Activated CD4-positive, alpha-beta T cell treated with anti-CD3 and anti-CD28 coated beads for 36 hours (primary cell): ENCODE data around the gene PLEKHH3. TPM values are rescaled to one million over a fixed set of nuclear protein-coding genes. Genes with fewer than 3 reads are reported as not detected.

Experiments
- ATAC-seq: fragments of 200-7000 bp; cut with Tn5 transposase; one replicate; pipeline ENCODE4 v1.10.0; 2021; ENCODE audit warnings: mild to moderate bottlenecking, moderate library complexity
- CTCF ChIA-PET: fragments of 350-600 bp; sonication (Branson Sonifier 250); formaldehyde crosslinking; loops from one replicate; lab custom pipeline; 2021; ENCODE audit warnings: antibody characterized with exemption; lab: Charles Lee
- POLR2A ChIA-PET: fragments of 350-600 bp; sonication (Branson Sonifier 250); formaldehyde crosslinking; loops from one replicate; lab custom pipeline; 2021; ENCODE audit warnings: antibody characterized with exemption, inconsistent platforms; lab: Charles Lee
- DNase-seq: peaks from one replicate; pipeline ENCODE4 v3.0.0-alpha.2; 2020
- H3K27ac Mint-ChIP-seq: one replicate; pipeline ENCODE4 v1.8.0; 2021; ENCODE audit warnings: mixed read lengths
- H3K27me3 Mint-ChIP-seq: one replicate; pipeline ENCODE4 v1.8.0; 2021; ENCODE audit warnings: mixed read lengths
- H3K36me3 Mint-ChIP-seq: one replicate; pipeline ENCODE4 v1.8.0; 2021; ENCODE audit warnings: low read depth, mixed read lengths
- H3K4me1 Mint-ChIP-seq: one replicate; pipeline ENCODE4 v1.8.0; 2021; ENCODE audit warnings: mixed read lengths
- H3K4me3 Mint-ChIP-seq: one replicate; pipeline ENCODE4 v1.8.0; 2021; ENCODE audit warnings: mild to moderate bottlenecking, moderate library complexity, mixed read lengths
- H3K9me3 Mint-ChIP-seq: one replicate; pipeline ENCODE4 v1.8.0; 2021; ENCODE audit warnings: low read depth, mixed read lengths
- intact Hi-C, 2 experiments: fragments of 100-400 bp; cut with DNase I in 1 of 2; cut with micrococcal nuclease in 1 of 2; formaldehyde crosslinking; loops; one replicate each; pipeline versions ENCODE4 v1.14.2 to v1.15.1; 2022 to 2024; cut with DNase I, micrococcal nuclease
- total RNA-seq, 2 experiments: library from RNA; stranded (reverse); gene quantifications; one replicate each; pipeline ENCODE4 v1.2.3, GENCODE V29; 2021

PLEKHH3 gene
- total RNA-seq, 2 experiments from 2014 or later, result 0.73 to 0.97 TPM

DNA sequence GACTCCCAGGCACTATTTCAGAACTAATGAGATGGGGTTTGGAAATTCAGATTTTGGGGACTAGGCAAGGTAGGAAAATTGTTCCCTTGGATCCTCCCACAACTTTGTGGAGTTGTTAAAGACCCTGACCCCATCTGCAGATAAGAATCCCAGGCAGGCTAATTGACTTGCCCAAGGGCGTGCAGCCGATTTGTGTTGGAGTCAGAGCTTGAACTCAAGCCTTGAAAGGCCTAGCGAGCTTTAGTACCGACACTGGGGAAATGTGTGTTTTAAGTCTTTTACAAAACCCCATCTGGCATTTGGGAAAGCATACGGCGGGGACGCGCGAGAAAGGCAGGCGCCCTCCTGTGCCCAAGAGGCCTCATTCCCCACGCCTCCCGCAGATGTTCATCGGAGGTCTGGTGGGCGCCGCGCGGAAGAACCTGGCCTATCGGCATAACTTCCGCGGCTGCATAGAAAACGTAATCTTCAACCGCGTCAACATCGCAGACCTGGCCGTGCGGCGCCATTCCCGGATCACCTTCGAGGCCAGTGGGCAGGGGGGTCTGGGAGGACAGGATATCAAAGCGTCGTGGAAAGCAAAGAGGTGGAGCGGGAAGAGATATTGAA lies 9.8 kb upstream of the PLEKHH3 start:
- no peak for DNase-seq
- Mint-ChIP-seq H3K4me1 (peaks cover 17% of the 10 kb centered on the region), H3K27ac (no peak overlapping the region), H3K4me3 (no peak overlapping the region), H3K9me3 (no peaks in the 10 kb centered on the region), H3K27me3 (peaks cover 32% of the 10 kb centered on the region), H3K36me3 (peaks cover 2% of the 10 kb centered on the region)
- ATAC-seq, result no peak
- CTCF ChIA-PET, result interaction anchor here (0.7 kb wide), 1 partner anchor 38 kb away, joined by 3 read pairs; no protein-coding TSS in a partner anchor
- intact Hi-C loops, result no loop called here
- POLR2A ChIA-PET, result interaction anchor here (0.6 kb wide), 1 partner anchor 498 kb away, joined by 5 read pairs; no protein-coding TSS in a partner anchor

DNA sequence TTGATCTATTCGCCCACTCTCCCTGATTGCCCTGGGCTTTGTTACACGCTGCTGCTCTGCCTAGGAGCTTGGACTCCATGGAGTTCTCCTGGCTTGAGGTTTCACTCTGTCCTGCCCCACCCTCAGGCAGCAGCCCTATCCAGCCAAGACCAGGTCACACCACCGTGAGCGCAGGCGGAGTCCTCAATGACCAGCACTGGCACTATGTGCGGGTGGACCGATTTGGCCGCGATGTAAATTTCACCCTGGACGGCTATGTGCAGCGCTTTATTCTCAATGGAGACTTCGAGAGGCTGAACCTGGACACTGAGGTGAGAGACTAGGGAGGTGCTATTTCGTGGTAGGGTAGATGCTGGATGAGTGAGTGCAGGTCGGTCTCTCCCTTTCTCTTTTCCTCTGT lies 9.0 kb upstream of the PLEKHH3 start:
- Mint-ChIP-seq H3K4me3 (no peak overlapping the region), H3K4me1 (peaks cover 22% of the 10 kb centered on the region), H3K9me3 (no peaks in the 10 kb centered on the region), H3K36me3 (peaks cover 4% of the 10 kb centered on the region), H3K27me3 (peaks cover 37% of the 10 kb centered on the region), H3K27ac (no peak overlapping the region)
- ATAC-seq (no peak), DNase-seq (no peak)
- ChIA-PET POLR2A (no interaction called here), CTCF (interaction anchor here (1.3 kb wide), 1 partner anchor 13 kb away, joined by 4 read pairs; no protein-coding TSS in a partner anchor)
- intact Hi-C loops, result no loop called here

DNA sequence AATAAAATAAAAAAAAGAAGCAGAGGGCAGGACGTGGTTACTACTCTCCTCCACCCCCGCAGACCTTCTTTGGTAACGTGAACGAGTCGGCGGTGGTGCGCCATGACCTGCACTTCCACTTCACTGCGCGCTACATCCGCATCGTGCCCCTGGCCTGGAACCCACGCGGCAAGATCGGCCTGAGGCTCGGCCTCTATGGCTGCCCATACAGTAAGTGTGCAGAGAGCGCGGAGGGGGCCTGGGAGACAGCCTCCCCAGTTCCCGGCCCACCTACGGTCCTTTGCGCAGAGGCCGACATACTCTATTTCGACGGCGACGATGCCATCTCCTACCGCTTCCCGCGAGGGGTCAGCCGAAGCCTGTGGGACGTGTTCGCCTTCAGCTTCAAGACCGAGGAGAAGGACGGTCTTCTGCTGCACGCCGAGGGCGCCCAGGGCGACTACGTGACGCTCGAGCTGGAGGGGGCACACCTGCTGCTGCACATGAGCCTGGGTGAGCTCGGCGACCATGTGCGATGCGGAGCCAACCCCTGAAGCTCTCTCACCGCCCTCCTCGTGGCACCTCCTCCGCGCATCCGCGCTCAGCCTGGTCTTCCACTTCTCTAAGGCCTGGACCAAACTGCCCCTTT lies 8.2 kb upstream of the PLEKHH3 start:
- Mint-ChIP-seq H3K27me3 (peaks cover 40% of the 10 kb centered on the region), H3K27ac (no peak overlapping the region), H3K4me3 (no peak overlapping the region), H3K36me3 (peaks cover 4% of the 10 kb centered on the region), H3K4me1 (peaks cover 26% of the 10 kb centered on the region), H3K9me3 (no peaks in the 10 kb centered on the region)
- intact Hi-C loops, result no loop called here
- POLR2A ChIA-PET, result no interaction called here
- DNase-seq (no peak), ATAC-seq (no peak)
- CTCF ChIA-PET, result interaction anchor here (1.2 to 1.3 kb wide), 2 partner anchors 13 to 23 kb away, joined by 4 read pairs; no protein-coding TSS in a partner anchor

DNA sequence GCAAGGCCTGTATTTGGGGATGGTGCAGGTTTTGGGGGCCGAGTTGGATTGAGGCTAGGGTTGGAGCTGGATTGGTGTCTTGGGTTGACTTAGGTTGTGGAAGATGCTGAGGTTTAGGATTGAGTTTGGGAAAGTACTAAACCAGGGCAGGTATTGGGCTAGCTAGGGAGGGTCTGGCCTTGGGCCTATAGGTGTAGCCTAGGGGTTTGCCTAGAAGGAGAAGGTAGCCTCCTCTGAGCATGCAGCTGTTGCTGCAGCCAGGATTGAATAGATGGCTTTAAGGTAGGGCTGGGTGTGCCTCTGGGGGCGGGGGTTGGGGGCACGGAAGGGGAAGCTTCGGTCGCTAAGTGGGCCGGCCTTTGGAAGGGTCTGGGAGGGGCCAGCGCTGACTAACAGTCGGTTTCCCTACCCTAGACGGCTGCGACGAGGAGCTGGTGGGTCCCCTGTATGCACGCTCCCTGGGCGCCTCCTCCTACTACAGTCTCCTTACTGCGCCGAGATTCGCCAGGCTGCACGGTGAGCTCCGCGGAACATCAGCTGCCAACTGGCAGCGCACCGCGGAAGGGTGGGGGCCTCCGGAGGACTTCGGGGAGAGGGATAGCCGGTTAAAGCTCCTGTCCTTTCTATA lies 6.7 kb upstream of the PLEKHH3 start:
- H3K4me3 Mint-ChIP-seq, result peak overlapping the region; percentile 22
- POLR2A ChIA-PET, result interaction anchor here (0.6 to 1.0 kb wide), 3 partner anchors 12 to 625 kb away, joined by 3 to 6 read pairs (median 3); no protein-coding TSS in a partner anchor

DNA sequence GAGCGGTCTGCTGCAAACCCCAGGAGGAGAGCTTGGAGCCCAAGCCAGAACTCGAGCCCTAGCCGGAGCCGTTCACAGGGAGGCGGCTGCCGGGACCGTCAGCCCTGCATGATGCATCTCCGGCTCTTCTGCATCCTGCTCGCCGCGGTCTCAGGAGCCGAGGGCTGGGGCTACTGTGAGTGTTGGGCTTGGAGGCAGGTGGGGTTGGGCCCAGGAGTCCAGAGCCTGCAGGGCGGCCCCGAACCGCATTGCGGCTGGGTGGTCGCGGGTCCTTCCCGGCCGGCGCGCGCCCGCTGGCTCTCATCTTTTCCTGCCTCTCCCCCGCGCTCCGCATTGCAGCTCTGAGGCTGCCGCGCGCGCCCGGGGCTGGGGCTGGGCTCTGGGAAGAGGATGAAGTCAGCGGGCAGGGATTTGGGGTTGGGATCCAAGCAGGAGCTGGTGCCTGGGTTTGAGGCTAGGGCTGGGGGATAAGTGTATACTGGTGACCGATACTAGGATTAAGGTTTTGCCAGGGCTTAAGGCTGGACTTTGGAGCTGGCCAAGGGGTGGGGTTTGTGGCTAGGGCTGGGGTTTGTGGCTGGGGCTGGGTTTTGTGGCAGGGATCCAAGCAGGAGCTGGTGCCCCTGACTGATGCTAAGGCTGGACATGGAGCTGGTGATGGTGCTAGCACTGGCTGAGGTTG lies 6.1 kb upstream of the PLEKHH3 start:
- ATAC-seq (peak; percentile 16), DNase-seq (peak; percentile 62)
- Mint-ChIP-seq H3K4me1 (peaks cover 43% of the 10 kb centered on the region), H3K4me3 (peak overlapping the region; percentile 53), H3K27ac (no peak overlapping the region), H3K9me3 (no peaks in the 10 kb centered on the region), H3K36me3 (peaks cover 4% of the 10 kb centered on the region), H3K27me3 (peaks cover 42% of the 10 kb centered on the region)
- POLR2A ChIA-PET, result interaction anchor here (0.6 to 1.1 kb wide), 2 partner anchors 74 to 625 kb away, joined by 4 to 6 read pairs; partner anchors contain the start of gene RETREG3
- intact Hi-C loops, result no loop called here
- CTCF ChIA-PET, result interaction anchor here (0.6 to 1.8 kb wide), 6 partner anchors 8 to 246 kb away, joined by 3 to 9 read pairs (median 4); partner anchors contain the start of gene PSMC3IP

More for the DNA sequence above, 6.7 kb upstream of the PLEKHH3 start:
- CTCF ChIA-PET, result interaction anchor here (0.6 to 1.8 kb wide), 9 partner anchors 9 to 246 kb away, joined by 3 to 9 read pairs (median 4); partner anchors contain the start of gene PSMC3IP
- Mint-ChIP-seq H3K27ac (no peak overlapping the region), H3K4me1 (peaks cover 39% of the 10 kb centered on the region), H3K27me3 (peaks cover 42% of the 10 kb centered on the region), H3K9me3 (no peaks in the 10 kb centered on the region), H3K36me3 (peaks cover 4% of the 10 kb centered on the region)
- no peak for ATAC-seq
- peak; percentile 36 for DNase-seq
- intact Hi-C loops, result no loop called here

DNA sequence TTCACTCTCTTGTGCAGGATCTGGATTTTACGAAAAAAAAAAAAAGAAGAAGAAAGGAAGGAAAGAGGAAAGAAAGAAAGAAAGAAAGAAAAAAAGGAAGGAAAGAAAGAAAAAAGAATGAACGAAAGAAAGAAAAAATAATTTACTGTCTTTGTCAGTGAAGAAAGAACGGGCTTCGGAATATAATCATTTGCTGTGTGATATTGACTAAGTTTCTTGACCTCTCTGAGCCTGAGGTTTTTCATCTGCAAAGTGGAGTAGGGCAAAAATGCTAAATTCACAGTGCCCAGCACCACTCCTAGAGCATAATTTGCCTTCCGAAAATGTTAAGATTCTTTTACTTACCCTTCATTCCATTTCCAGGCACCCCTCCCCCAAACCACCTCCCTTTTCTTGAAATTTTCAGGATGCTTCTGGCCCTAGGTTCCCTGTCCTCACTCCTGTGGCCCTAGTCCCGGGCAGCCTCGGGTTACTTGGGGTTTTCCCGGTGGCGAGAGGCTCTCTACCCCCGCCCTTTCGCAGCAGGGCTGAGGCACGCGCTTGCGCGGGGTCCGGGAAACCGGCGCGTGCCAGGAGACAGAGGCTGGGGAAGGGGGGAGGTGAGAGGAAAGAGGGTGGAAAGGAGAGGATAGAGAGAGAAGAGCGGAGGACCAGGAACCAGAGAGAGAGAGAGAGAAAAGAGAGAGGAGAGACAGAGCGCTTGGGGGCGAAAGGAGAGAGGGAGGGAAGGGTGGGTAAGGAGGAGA lies 5.4 kb upstream of the PLEKHH3 start, which contains the start of gene CNTNAP1:
Gene CNTNAP1 (plus strand): TSS at position 556 of the 746 bp plus-strand sequence. CDS start 299 bp downstream, outside the sequence.
- intact Hi-C loops, result no loop called here
- no peak for ATAC-seq

DNA sequence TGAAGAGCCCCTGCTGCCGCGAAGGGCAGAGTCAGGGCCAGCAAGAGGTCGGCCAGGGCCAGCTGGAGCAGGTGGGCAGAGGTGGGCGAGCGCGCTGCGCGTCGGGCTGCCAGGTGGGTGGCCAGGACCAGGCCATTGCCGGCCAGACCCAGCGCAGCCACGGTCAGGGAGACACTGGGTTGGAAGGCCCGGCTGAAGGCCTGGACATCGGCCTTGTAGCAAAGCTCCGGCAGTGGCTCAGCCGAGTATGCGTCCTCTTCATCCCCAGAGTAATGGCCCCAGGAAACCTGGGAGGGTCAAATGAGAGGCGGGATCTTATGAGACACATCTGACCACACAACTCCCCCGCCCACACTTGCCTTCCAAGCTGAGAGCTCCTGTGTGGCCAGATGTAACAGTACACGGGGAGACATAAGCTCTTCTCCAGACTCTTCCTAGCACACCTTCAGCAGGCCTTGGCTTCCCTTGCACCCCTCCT lies 3.6 kb upstream of the PLEKHH3 start:
- DNase-seq, result no peak
- Mint-ChIP-seq H3K4me1 (peaks cover 54% of the 10 kb centered on the region), H3K27ac (no peak overlapping the region)

More for the DNA sequence above, 5.4 kb upstream of the PLEKHH3 start, which contains the start of gene CNTNAP1:
- POLR2A ChIA-PET, result interaction anchor here (1.1 kb wide), 1 partner anchor 73 kb away, joined by 4 read pairs; the partner anchor contains the start of gene RETREG3
- H3K27ac Mint-ChIP-seq, result peak within 1 kb of the TSS; percentile 4
- DNase-seq, result peak; percentile 51
- peaks cover 42% of the 10 kb centered on the region for H3K27me3 Mint-ChIP-seq
- H3K36me3 Mint-ChIP-seq, result peaks cover 4% of the 10 kb centered on the region
- no peaks in the 10 kb centered on the region for H3K9me3 Mint-ChIP-seq
- CTCF ChIA-PET, result interaction anchor here (1.2 to 1.8 kb wide), 3 partner anchors 11 to 247 kb away, joined by 3 to 6 read pairs (median 5); no protein-coding TSS in a partner anchor
- H3K4me1 Mint-ChIP-seq, result peaks cover 49% of the 10 kb centered on the region
- H3K4me3 Mint-ChIP-seq, result peak within 1 kb of the TSS; percentile 53

DNA sequence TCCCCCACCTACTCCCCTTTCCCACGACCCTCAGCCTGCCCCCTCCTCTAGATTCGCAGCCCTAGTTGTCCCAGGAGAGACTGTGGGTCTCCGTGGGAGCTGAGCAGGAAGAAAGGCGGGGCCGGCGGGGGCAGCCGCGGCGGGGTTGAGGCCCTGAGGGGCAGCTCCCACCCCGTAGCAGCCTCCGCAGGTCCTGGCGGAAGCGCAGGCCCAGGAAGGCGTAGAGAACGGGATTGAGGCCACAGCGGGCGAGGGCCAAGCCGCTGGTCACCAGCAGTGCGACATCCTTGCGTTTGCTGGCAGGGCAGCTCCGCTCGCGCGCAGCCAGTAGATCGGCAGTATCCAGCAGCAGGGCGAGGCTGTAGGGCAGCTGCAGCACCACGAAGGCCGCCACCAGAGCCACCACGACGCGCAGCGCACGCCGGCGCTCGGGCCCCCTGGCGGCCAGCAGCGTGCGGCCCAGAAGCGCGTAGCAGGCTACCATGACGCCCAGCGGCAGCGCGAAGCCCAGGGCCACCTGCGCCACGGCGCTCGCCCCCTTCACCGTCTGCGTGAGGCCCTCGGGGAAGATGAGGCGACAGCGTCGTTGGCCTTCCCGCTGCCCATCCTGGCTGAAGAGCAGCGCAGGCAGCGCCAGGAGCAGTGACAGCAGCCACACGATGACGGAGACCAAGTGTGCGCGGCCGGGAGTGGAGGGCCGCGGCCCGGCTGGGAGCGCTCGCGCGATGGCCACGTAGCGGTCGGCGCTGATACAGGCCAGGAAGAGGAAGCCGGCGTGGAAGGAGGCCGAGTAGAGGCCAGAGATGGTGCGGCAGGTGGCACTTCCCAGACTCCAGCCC lies 2.9 kb upstream of the PLEKHH3 start:
- intact Hi-C loops, result loop anchor here (1.0 to 10.0 kb wide), 10 partner anchors 70 to 1443 kb away; partner anchors contain the start of genes HDAC5 (in 1 of the 2), KCNH4 (in 1 of the 2), PTGES3L (in 1 of the 2) and RETREG3 (in 1 of the 2)
- peak; percentile 85 for DNase-seq
- POLR2A ChIA-PET, result interaction anchor here (0.6 to 1.1 kb wide), 4 partner anchors 19 to 688 kb away, joined by 3 to 5 read pairs (median 3); partner anchors contain the start of genes RETREG3 and TUBG1
- peaks cover 55% of the 10 kb centered on the region for H3K4me1 Mint-ChIP-seq
- no peaks in the 10 kb centered on the region for H3K9me3 Mint-ChIP-seq
- H3K4me3 Mint-ChIP-seq, result peak overlapping the region; percentile 52
- peak; percentile 28 for ATAC-seq
- peak overlapping the region; percentile 58 for H3K27ac Mint-ChIP-seq
- CTCF ChIA-PET, result interaction anchor here (0.6 to 3.9 kb wide), 19 partner anchors 11 to 466 kb away, joined by 3 to 44 read pairs (median 3); partner anchors contain the start of genes PSMC3IP and TUBG2
- H3K27me3 Mint-ChIP-seq, result peaks cover 44% of the 10 kb centered on the region
- H3K36me3 Mint-ChIP-seq, result peaks cover 2% of the 10 kb centered on the region

More for the DNA sequence above, 3.6 kb upstream of the PLEKHH3 start:
- ChIA-PET POLR2A (interaction anchor here (1.1 kb wide), 1 partner anchor 18 kb away, joined by 3 read pairs; no protein-coding TSS in a partner anchor), CTCF (interaction anchor here (0.6 to 3.9 kb wide), 17 partner anchors 13 to 762 kb away, joined by 3 to 44 read pairs (median 3); partner anchors contain the start of genes ACLY and PSMC3IP)
- H3K4me3 Mint-ChIP-seq, result no peak overlapping the region
- H3K9me3 Mint-ChIP-seq, result no peaks in the 10 kb centered on the region
- intact Hi-C loops, result no loop called here
- peaks cover 4% of the 10 kb centered on the region for H3K36me3 Mint-ChIP-seq
- no peak for ATAC-seq
- H3K27me3 Mint-ChIP-seq, result peaks cover 44% of the 10 kb centered on the region
